ENCODE results near the gene PEG3.

GRCh38 chr19:56834564-56835375, 5.8 kb downstream of the PEG3 start:
- TF ChIP-seq CTCF (conservative IDR thresholded peaks at IDR 0.05 in 1 of 2, IDR thresholded peaks at IDR 0.05 in 1 of 2; ENCODE audit: low read depth in 1 of 2, low read length in 2 of 2) = no peak
- no peak for TF ChIP-seq EZH2 (IDR thresholded peaks at IDR 0.05; ENCODE audit: low read length, missing control alignments)
